HG03045 (cell line): ENCODE results near the gene RHOH.
"Not testable (repeated sequence)": the region's sequence is repeated elsewhere in the genome, so short reads cannot be mapped to it uniquely, and the experiment has no call there.

Source experiments
- ATAC-seq: cut with Tn5 transposase; IDR thresholded peaks from one replicate; pipeline ENCODE4 v1.9.1; 2021; ENCODE audit warnings: mild to moderate bottlenecking, moderate library complexity; ENCODE audit not compliant: unreplicated experiment

The RHOH gene

GRCh38 chr4:40290611-40291186, 93.9 kb downstream of the RHOH start:
- not testable (repeated sequence) for ATAC-seq

GRCh38 chr4:40292313-40292759, 95.5 kb downstream of the RHOH start:
- no peak for ATAC-seq

GRCh38 chr4:40294339-40294738, 97.5 kb downstream of the RHOH start:
- no peak for ATAC-seq

- ATAC-seq: not testable (repeated sequence)
Measured at GRCh38 chr4:40295030-40295429, 98.2 kb downstream of the RHOH start.

GRCh38 chr4:40295572-40295971, 98.7 kb downstream of the RHOH start:
- no peak for ATAC-seq
